ENCODE data around the gene POU4F2.
"Not testable (repeated sequence)": the region's sequence is repeated elsewhere in the genome, so short reads cannot be mapped to it uniquely, and the experiment has no call there.

Gene POU4F2

DNA sequence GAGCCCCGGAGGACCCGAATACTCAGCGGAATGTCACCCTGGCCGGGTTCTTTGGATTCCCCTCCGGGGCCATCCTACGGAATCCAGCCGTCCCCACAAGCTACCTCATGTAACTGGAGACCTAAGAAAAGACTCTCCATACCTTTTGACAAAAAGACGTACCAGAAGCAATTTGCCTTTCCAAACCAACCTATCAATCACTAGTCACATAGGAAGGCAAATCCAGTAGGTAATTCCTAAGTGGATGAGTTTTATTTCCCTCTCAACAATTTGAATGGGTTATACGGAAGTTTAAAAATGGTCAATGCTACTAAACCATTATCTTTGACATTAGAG is 16.8 kb downstream of the POU4F2 start:
- no peak for DNase-seq

DNA sequence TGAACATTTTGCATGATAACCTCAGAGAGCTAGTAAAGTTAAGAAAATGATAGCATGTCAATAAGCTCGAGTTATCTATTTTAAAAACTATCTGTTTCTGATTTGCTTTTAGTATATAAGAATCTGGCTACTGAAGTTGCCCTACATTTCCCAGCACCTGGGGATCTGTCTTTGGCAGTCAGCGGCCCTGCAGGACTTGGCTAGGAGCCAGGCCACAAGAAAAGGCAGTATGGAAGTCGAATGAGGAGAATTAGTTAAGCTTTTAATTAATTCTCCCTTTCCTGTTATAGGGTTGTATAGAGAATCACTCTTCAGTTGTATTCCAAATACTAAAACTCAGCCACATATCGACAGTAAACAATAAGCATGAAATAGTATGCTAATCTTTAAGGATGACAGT is 22.7 kb downstream of the POU4F2 start:
- DNase-seq = no peak

DNA sequence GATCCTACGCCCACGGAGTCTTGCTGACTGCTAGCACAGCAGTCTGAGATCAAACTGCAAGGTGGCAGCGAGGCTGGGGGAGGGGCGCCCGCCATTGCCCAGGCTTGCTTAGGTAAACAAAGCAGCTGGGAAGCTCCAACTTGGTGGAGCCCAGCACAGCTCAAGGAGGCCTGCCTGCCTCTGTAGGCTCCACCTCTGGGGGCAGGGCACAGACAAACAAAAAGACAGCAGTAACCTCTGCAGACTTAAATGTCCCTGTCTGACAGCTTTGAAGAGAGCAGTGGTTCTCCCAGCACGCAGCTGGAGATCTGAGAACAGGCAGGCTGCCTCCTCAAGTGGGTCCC is 25.2 kb downstream of the POU4F2 start:
- DNase-seq = not testable (repeated sequence)

DNA sequence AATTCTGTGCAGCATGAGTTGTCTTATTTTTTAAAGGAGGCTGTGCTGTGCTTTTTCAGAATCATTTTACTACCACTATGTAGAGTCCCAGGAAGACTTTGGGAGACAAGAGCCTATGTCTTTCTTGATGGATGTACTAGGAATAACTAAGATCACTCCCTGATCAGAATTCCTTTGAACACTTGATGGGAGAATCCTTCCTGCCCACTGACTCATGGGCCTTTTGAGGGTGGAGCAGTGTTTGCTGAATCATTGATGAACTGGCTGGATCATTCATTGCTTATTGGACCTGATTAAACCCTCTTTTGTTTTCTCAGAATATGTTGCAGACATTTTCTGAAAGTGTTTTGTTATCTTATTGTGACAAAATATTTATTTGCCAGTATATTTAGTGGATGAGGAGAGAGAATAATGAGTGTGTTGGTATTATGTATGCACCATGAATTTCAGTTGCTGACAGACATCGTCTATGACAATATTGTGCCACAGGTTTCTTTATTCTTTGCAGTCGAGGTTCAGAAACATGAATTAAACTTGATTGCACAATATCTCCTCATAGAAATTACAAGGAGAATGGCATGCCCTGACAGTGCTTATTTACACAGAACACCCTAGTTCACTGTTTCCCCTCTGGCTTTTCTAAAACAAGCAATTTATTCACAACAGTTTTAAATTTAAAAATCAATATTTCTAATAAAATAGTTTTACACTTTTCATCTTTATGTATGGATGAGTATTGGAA is 36.3 kb downstream of the POU4F2 start:
- DNase-seq = no peak

All from suppressor macrophage treated with lipopolysaccharide for 4 hours (primary cell).